HCT116 (cell line): ENCODE measurements around the gene YTHDF1. TPM values are rescaled to one million over a fixed set of nuclear protein-coding genes. Genes with fewer than 3 reads are reported as not detected.

Experiments used
- ATAC-seq: fragments of 200-7000 bp; cut with Tn5 transposase; 2 replicates; pipeline ENCODE4 v1.9.1; 2020; ENCODE audit warnings: mild to moderate bottlenecking, moderate library complexity
- BruUV-seq: library from RNA; stranded (reverse); fragments of 400-500 nt; replicated peaks from 2 replicates; lab custom pipeline; 2021; lab: Mats Ljungman, UMichigan
- CTCF ChIA-PET: fragments of 300-600 bp; sonication (Branson Sonifier 250); formaldehyde crosslinking; loops from one replicate; lab custom pipeline; 2021; ENCODE audit warnings: antibody characterized with exemption; lab: Charles Lee
- POLR2A ChIA-PET: fragments of 300-600, 350-600 bp; sonication (Branson Sonifier 250); formaldehyde crosslinking; loops from one replicate; lab custom pipeline; 2021; ENCODE audit warnings: antibody characterized with exemption; lab: Charles Lee
- RAD21 ChIA-PET, 2 experiments: fragments of 300-600 bp; sonication (Branson Sonifier 250); formaldehyde crosslinking; loops; one replicate each; lab custom pipeline; 2023; ENCODE audit warnings: low total read pairs in 2 of 2; ENCODE audit not compliant: uncharacterized antibody in 2 of 2, unreplicated experiment in 2 of 2, low non-redundant PET in 1 of 2; lab: Charles Lee
- DNase-seq: peaks from one replicate; pipeline ENCODE4 v3.0.0-alpha.2; 2010; ENCODE audit warnings: low read depth, low spot score
- H2AFZ ChIP-seq: fragments of 200-600 bp; shearing (Covaris generic), sonication (generic); 2 replicates; pipeline ENCODE4 v1.6.1; 2017; ENCODE audit warnings: low read depth, mixed run types, mixed read lengths, antibody characterized with exemption, low read length; ENCODE audit not compliant: poor library complexity, severe bottlenecking
- H3K27ac ChIP-seq: 2 replicates; pipeline ENCODE4 v1.5.1; 2012; ENCODE audit warnings: low read depth, low read length
- H3K27me3 ChIP-seq: fragments of 200-600 bp; sonication (generic); 2 replicates; pipeline ENCODE4 v1.6.1; 2016; ENCODE audit warnings: mixed run types, low read length, mixed read lengths; ENCODE audit not compliant: insufficient read depth
- H3K36me3 ChIP-seq, 2 experiments: fragments of 200-500 bp in 1 of 2; fragments of 200-600 bp in 1 of 2; sonication (Bioruptor generic) in 1 of 2; sonication (generic) in 1 of 2; 2 replicates each; pipeline versions ENCODE4 v1.5.1 to v1.6.1; 2014 to 2016; ENCODE audit warnings: low read length in 2 of 2, inconsistent platforms in 1 of 2, mixed read lengths in 1 of 2, mixed run types in 1 of 2; ENCODE audit not compliant: insufficient read depth in 2 of 2, control insufficient read depth in 1 of 2
- H3K4me1 ChIP-seq, 2 experiments: fragments of 200-600 bp in 1 of 2; sonication (generic) in 1 of 2; 2 replicates each; pipeline versions ENCODE4 v1.5.1 to v1.6.1; 2012 to 2017; ENCODE audit warnings: low read length in 2 of 2, inconsistent platforms in 1 of 2, mild to moderate bottlenecking in 1 of 2, mixed read lengths in 1 of 2, mixed run types in 1 of 2, moderate library complexity in 1 of 2; ENCODE audit not compliant: insufficient read depth in 2 of 2, control insufficient read depth in 1 of 2
- H3K4me2 ChIP-seq: fragments of 200-600 bp; sonication (generic); 2 replicates; pipeline ENCODE4 v1.6.1; 2017; ENCODE audit warnings: mixed run types, low read length, mixed read lengths
- H3K4me3 ChIP-seq, 2 experiments: fragments of 200-600 bp in 1 of 2; sonication (generic) in 1 of 2; replicated peaks in 1 of 2; 2 replicates each; pipeline ENCODE4 v1.5.1; 2011 to 2016; ENCODE audit warnings: low read length in 2 of 2, control low read depth in 1 of 2, low read depth in 1 of 2, mild to moderate bottlenecking in 1 of 2, mixed read lengths in 1 of 2, mixed run types in 1 of 2
- H3K79me2 ChIP-seq: fragments of 200-600 bp; sonication (generic); 2 replicates; pipeline ENCODE4 v1.6.1; 2017; ENCODE audit warnings: mild to moderate bottlenecking, mixed run types, low read length, moderate library complexity, mixed read lengths; ENCODE audit not compliant: insufficient read depth
- H3K9ac ChIP-seq: fragments of 200-600 bp; sonication (generic); 2 replicates; pipeline ENCODE4 v1.6.1; 2016; ENCODE audit warnings: low read length, mixed read lengths
- H3K9me2 ChIP-seq: fragments of 200-600 bp; sonication (generic), shearing (Covaris generic); 2 replicates; pipeline ENCODE4 v1.6.1; 2017; ENCODE audit warnings: mixed run types, mild to moderate bottlenecking, moderate library complexity; ENCODE audit not compliant: insufficient read depth
- H3K9me3 ChIP-seq, 2 experiments: fragments of 200-500 bp in 1 of 2; fragments of 200-600 bp in 1 of 2; sonication (Bioruptor generic) in 1 of 2; sonication (generic) in 1 of 2; 2 replicates each; pipeline ENCODE4 v1.6.1; 2014 to 2017; ENCODE audit warnings: low read length in 2 of 2, mixed read lengths in 2 of 2, inconsistent platforms in 1 of 2, low read depth in 1 of 2, mild to moderate bottlenecking in 1 of 2, mixed run types in 1 of 2, moderate library complexity in 1 of 2; ENCODE audit not compliant: control insufficient read depth in 1 of 2, insufficient read depth in 1 of 2
- H4K20me1 ChIP-seq: fragments of 200-600 bp; sonication (generic), shearing (Covaris generic); 2 replicates; pipeline ENCODE4 v1.6.1; 2017; ENCODE audit warnings: mixed run types, mild to moderate bottlenecking, moderate library complexity; ENCODE audit not compliant: insufficient read depth
- CBX3 ChIP-seq: IDR thresholded peaks from 2 replicates; pipeline ENCODE4 v1.6.1; 2012; ENCODE audit warnings: low read depth
- CEBPB ChIP-seq: IDR thresholded peaks from 2 replicates; pipeline ENCODE4 v1.6.1; 2012; ENCODE audit warnings: low read depth
- EGR1 ChIP-seq: IDR thresholded peaks from 2 replicates; pipeline ENCODE4 v1.6.1; 2012; ENCODE audit warnings: low read depth
- ELF1 ChIP-seq: IDR thresholded peaks from 2 replicates; pipeline ENCODE4 v1.6.1; 2012; ENCODE audit warnings: low read depth, borderline replicate concordance
- EZH2 ChIP-seq: fragments of 200-600 bp; sonication (generic); IDR thresholded peaks from 2 replicates; pipeline ENCODE4 v1.6.1; 2017; ENCODE audit warnings: antibody characterized with exemption, mixed run types
- FOSL1 ChIP-seq: IDR thresholded peaks from 2 replicates; pipeline ENCODE4 v1.6.1; 2012; ENCODE audit warnings: low read depth
- JUND ChIP-seq: IDR thresholded peaks from 2 replicates; pipeline ENCODE4 v1.6.1; 2012
- POLR2A ChIP-seq: IDR thresholded peaks from 2 replicates; pipeline ENCODE4 v1.7.0; 2011; ENCODE audit warnings: borderline replicate concordance; ENCODE audit not compliant: insufficient read depth, insufficient read length; ENCODE audit errors: extremely low read depth
- RAD21 ChIP-seq: IDR thresholded peaks from 2 replicates; pipeline ENCODE4 v1.6.1; 2012; ENCODE audit warnings: low read depth, mild to moderate bottlenecking
- SIN3A ChIP-seq: IDR thresholded peaks from 2 replicates; pipeline ENCODE4 v1.6.1; 2012; ENCODE audit warnings: low read depth
- SP1 ChIP-seq: IDR thresholded peaks from 2 replicates; pipeline ENCODE4 v1.6.1; 2012; ENCODE audit warnings: low read depth
- SRF ChIP-seq: IDR thresholded peaks from 2 replicates; pipeline ENCODE4 v1.6.1; 2012; ENCODE audit warnings: low read depth
- TCF7L2 ChIP-seq: IDR thresholded peaks from 2 replicates; pipeline ENCODE4 v1.7.0; 2011; ENCODE audit warnings: borderline replicate concordance, inconsistent platforms; ENCODE audit not compliant: insufficient read depth, insufficient read length; ENCODE audit errors: extremely low read depth
- YY1 ChIP-seq: IDR thresholded peaks from 2 replicates; pipeline ENCODE4 v1.6.1; 2011; ENCODE audit warnings: low read length, low read depth, moderate library complexity, mild to moderate bottlenecking; ENCODE audit not compliant: insufficient replicate concordance; ENCODE audit errors: extremely low read depth
- ZNF274 ChIP-seq: fragments of 200-500 bp; sonication (Bioruptor generic); IDR thresholded peaks from 2 replicates; pipeline ENCODE4 v1.6.1; 2014; ENCODE audit warnings: mild to moderate bottlenecking, low read depth, low read length, inconsistent platforms
- intact Hi-C: fragments of 100-400 bp; cut with micrococcal nuclease; formaldehyde crosslinking; loops from 2 replicates; pipeline ENCODE4 v1.10.0; 2022
- total RNA-seq: library from RNA; stranded (reverse); gene quantifications from one replicate; pipeline ENCODE4 v1.2.1, GENCODE V29; 2021; ENCODE audit not compliant: unreplicated experiment
- TF ChIP-seq, protein P1 (sequence below): IDR thresholded peaks from 2 replicates; pipeline ENCODE4 v1.6.1; 2012
- TF ChIP-seq, protein P2 (sequence below): IDR thresholded peaks from 2 replicates; pipeline ENCODE4 v1.6.1; 2012
- TF ChIP-seq, protein P3 (sequence below): IDR thresholded peaks from 2 replicates; pipeline ENCODE4 v1.6.1; 2011; ENCODE audit warnings: mild to moderate bottlenecking, low read length, moderate library complexity; ENCODE audit not compliant: insufficient replicate concordance; ENCODE audit errors: extremely low read depth
- TF ChIP-seq, protein P4 (sequence below), 3 experiments: fragments of 200-600 bp in 1 of 3; sonication (generic) in 1 of 3; IDR thresholded peaks in 2 of 3; conservative IDR thresholded peaks in 1 of 3; 2 replicates each; pipeline ENCODE4 v1.5.1; 2012 to 2017; ENCODE audit warnings: low read depth in 2 of 3, low read length in 2 of 3, antibody characterized with exemption in 1 of 3, borderline replicate concordance in 1 of 3, control low read depth in 1 of 3, mild to moderate bottlenecking in 1 of 3, mixed read lengths in 1 of 3, mixed run types in 1 of 3, moderate library complexity in 1 of 3; ENCODE audit not compliant: insufficient read depth in 1 of 3
- TF ChIP-seq, protein P5 (sequence below): IDR thresholded peaks from 2 replicates; pipeline ENCODE4 v1.6.1; 2012; ENCODE audit warnings: low read depth

The YTHDF1 gene
- total RNA-seq, 1 experiment from 2014 or later, result 42.8 TPM

DNA sequence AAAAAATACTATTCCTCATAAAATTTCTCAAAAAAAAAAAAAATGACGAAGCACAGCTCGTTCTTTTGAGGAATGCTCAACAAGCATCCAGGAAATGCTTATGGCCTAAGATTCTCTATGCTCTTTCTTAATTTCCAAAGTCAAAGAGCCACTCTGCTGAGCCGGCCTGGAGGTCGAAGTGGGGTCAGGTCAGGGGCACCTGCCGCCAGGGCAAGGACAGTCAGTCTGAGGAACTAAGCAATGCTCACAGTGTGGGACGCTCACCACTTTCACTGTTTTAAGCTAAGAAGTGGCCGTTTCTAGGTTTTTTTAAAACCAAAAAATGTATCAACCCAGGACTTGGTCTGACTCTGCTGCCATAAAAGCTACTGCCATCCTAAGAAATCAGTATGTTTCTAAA, 17.3 kb downstream of the YTHDF1 start:
- H3K36me3 ChIP-seq, result peaks cover 21 to 42% of the 10 kb centered on the region in 2 experiments; a peak in 3 of 4 replicates
- no peak overlapping the region for H3K9ac ChIP-seq
- TF ChIP-seq POLR2A, result no peak
- TF ChIP-seq YY1, result no peak
- no peak for TF ChIP-seq SP1
- TF ChIP-seq, protein P1, sequence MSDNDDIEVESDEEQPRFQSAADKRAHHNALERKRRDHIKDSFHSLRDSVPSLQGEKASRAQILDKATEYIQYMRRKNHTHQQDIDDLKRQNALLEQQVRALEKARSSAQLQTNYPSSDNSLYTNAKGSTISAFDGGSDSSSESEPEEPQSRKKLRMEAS, result no peak
- TF ChIP-seq ELF1, result no peak
- no peak for TF ChIP-seq JUND
- TF ChIP-seq FOSL1, result no peak
- TF ChIP-seq, protein P2, sequence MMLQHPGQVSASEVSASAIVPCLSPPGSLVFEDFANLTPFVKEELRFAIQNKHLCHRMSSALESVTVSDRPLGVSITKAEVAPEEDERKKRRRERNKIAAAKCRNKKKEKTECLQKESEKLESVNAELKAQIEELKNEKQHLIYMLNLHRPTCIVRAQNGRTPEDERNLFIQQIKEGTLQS, result no peak
- TF ChIP-seq RAD21, result no peak
- no peak for TF ChIP-seq ZNF274
- TF ChIP-seq, protein P3, sequence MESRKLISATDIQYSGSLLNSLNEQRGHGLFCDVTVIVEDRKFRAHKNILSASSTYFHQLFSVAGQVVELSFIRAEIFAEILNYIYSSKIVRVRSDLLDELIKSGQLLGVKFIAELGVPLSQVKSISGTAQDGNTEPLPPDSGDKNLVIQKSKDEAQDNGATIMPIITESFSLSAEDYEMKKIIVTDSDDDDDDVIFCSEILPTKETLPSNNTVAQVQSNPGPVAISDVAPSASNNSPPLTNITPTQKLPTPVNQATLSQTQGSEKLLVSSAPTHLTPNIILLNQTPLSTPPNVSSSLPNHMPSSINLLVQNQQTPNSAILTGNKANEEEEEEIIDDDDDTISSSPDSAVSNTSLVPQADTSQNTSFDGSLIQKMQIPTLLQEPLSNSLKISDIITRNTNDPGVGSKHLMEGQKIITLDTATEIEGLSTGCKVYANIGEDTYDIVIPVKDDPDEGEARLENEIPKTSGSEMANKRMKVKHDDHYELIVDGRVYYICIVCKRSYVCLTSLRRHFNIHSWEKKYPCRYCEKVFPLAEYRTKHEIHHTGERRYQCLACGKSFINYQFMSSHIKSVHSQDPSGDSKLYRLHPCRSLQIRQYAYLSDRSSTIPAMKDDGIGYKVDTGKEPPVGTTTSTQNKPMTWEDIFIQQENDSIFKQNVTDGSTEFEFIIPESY, result no peak
- no peak for TF ChIP-seq EZH2
- no peak for TF ChIP-seq TCF7L2
- no peak for TF ChIP-seq SIN3A
- TF ChIP-seq SRF, result no peak
- TF ChIP-seq CEBPB, result no peak
- no peak for TF ChIP-seq CBX3
- TF ChIP-seq, protein P4, sequence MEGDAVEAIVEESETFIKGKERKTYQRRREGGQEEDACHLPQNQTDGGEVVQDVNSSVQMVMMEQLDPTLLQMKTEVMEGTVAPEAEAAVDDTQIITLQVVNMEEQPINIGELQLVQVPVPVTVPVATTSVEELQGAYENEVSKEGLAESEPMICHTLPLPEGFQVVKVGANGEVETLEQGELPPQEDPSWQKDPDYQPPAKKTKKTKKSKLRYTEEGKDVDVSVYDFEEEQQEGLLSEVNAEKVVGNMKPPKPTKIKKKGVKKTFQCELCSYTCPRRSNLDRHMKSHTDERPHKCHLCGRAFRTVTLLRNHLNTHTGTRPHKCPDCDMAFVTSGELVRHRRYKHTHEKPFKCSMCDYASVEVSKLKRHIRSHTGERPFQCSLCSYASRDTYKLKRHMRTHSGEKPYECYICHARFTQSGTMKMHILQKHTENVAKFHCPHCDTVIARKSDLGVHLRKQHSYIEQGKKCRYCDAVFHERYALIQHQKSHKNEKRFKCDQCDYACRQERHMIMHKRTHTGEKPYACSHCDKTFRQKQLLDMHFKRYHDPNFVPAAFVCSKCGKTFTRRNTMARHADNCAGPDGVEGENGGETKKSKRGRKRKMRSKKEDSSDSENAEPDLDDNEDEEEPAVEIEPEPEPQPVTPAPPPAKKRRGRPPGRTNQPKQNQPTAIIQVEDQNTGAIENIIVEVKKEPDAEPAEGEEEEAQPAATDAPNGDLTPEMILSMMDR (IDR thresholded peaks at IDR 0.05 in 2 of 3, conservative IDR thresholded peaks at IDR 0.05 in 1 of 3; ENCODE audit: borderline replicate concordance in 1 of 3, insufficient read depth in 1 of 3, low read depth in 2 of 3, low read length in 2 of 3), result no peak
- TF ChIP-seq, protein P5, sequence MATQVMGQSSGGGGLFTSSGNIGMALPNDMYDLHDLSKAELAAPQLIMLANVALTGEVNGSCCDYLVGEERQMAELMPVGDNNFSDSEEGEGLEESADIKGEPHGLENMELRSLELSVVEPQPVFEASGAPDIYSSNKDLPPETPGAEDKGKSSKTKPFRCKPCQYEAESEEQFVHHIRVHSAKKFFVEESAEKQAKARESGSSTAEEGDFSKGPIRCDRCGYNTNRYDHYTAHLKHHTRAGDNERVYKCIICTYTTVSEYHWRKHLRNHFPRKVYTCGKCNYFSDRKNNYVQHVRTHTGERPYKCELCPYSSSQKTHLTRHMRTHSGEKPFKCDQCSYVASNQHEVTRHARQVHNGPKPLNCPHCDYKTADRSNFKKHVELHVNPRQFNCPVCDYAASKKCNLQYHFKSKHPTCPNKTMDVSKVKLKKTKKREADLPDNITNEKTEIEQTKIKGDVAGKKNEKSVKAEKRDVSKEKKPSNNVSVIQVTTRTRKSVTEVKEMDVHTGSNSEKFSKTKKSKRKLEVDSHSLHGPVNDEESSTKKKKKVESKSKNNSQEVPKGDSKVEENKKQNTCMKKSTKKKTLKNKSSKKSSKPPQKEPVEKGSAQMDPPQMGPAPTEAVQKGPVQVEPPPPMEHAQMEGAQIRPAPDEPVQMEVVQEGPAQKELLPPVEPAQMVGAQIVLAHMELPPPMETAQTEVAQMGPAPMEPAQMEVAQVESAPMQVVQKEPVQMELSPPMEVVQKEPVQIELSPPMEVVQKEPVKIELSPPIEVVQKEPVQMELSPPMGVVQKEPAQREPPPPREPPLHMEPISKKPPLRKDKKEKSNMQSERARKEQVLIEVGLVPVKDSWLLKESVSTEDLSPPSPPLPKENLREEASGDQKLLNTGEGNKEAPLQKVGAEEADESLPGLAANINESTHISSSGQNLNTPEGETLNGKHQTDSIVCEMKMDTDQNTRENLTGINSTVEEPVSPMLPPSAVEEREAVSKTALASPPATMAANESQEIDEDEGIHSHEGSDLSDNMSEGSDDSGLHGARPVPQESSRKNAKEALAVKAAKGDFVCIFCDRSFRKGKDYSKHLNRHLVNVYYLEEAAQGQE, result no peak
- no peak for TF ChIP-seq EGR1
- DNase-seq, result no peak
- H3K27me3 ChIP-seq, result no peaks in the 10 kb centered on the region
- intact Hi-C loops, result no loop called here
- H3K4me2 ChIP-seq, result no peak overlapping the region
- BruUV-seq, result no TSS peak
- H3K4me1 ChIP-seq, result no peaks in the 10 kb centered on the region
- peaks cover 21% of the 10 kb centered on the region; the same call in 1 of the 2 replicates for H4K20me1 ChIP-seq
- ChIA-PET CTCF (interaction anchor here (0.7 kb wide), 1 partner anchor 15 kb away, joined by 3 read pairs; no protein-coding TSS in a partner anchor), POLR2A (no interaction called here), RAD21 (no interaction called here)
- H3K4me3 ChIP-seq, result no peak overlapping the region
- no peaks in the 10 kb centered on the region for H3K9me2 ChIP-seq
- no peak overlapping the region for H3K27ac ChIP-seq
- ATAC-seq, result no peak
- no peaks in the 10 kb centered on the region for H3K9me3 ChIP-seq
- no peak overlapping the region for H2AFZ ChIP-seq
- H3K79me2 ChIP-seq, result peaks cover 90% of the 10 kb centered on the region
